GM18858 (cell line): ENCODE results near the gene E2F6.
"Not testable (repeated sequence)": the region's sequence is repeated elsewhere in the genome, so short reads cannot be mapped to it uniquely, and the experiment has no call there.

Experiments
- ATAC-seq: cut with Tn5 transposase; IDR thresholded peaks from one replicate; pipeline ENCODE4 v1.9.1; 2021; ENCODE audit not compliant: unreplicated experiment

Gene E2F6

GRCh38 chr2:11416931-11417330 lies 49.0 kb downstream of the E2F6 start:
- no peak for ATAC-seq

- no peak for ATAC-seq
These were observed 49.8 kb downstream of the E2F6 start for GRCh38 chr2:11416186-11416585.

- no peak for ATAC-seq
These were observed 51.4 kb downstream of the E2F6 start for GRCh38 chr2:11414372-11415124.

GRCh38 chr2:11412449-11412810 lies 53.5 kb downstream of the E2F6 start:
- no peak for ATAC-seq

- ATAC-seq, result no peak
These were observed 54.1 kb downstream of the E2F6 start for GRCh38 chr2:11411768-11412448.

- no peak for ATAC-seq
These were observed 54.7 kb downstream of the E2F6 start for GRCh38 chr2:11411244-11411643.

GRCh38 chr2:11410101-11410500 lies 55.9 kb downstream of the E2F6 start:
- ATAC-seq, result no peak

GRCh38 chr2:11409572-11409959 lies 56.4 kb downstream of the E2F6 start:
- ATAC-seq, result no peak

- ATAC-seq, result no peak
These were observed 56.9 kb downstream of the E2F6 start for GRCh38 chr2:11408959-11409571.

GRCh38 chr2:11407413-11407812 lies 58.5 kb downstream of the E2F6 start:
- no peak for ATAC-seq

GRCh38 chr2:11406958-11407381 lies 59.0 kb downstream of the E2F6 start:
- no peak for ATAC-seq

- ATAC-seq, result no peak
These were observed 59.5 kb downstream of the E2F6 start for GRCh38 chr2:11406267-11406957.

- ATAC-seq, result no peak
These were observed 60.2 kb downstream of the E2F6 start for GRCh38 chr2:11405599-11406266.

- ATAC-seq, result not testable (repeated sequence)
These were observed 60.9 kb downstream of the E2F6 start for GRCh38 chr2:11405074-11405406.

- ATAC-seq, result no peak
These were observed 61.4 kb downstream of the E2F6 start for GRCh38 chr2:11404376-11405073.

GRCh38 chr2:11402436-11402835 lies 63.5 kb downstream of the E2F6 start:
- no peak for ATAC-seq

- ATAC-seq, result no peak
These were observed 66.6 kb downstream of the E2F6 start for GRCh38 chr2:11399438-11399762.

- no peak for ATAC-seq
These were observed 67.1 kb downstream of the E2F6 start for GRCh38 chr2:11398750-11399437.

GRCh38 chr2:11397513-11397912 lies 68.4 kb downstream of the E2F6 start:
- no peak for ATAC-seq
